HG02938 (cell line): ENCODE results near the gene FUNDC1.
"Not testable (repeated sequence)": the region's sequence is repeated elsewhere in the genome, so short reads cannot be mapped to it uniquely, and the experiment has no call there.

Experiments
- ATAC-seq: cut with Tn5 transposase; IDR thresholded peaks from one replicate; pipeline ENCODE4 v1.9.1; 2021; ENCODE audit warnings: mild to moderate bottlenecking, moderate library complexity; ENCODE audit not compliant: unreplicated experiment

The FUNDC1 gene, protein sequence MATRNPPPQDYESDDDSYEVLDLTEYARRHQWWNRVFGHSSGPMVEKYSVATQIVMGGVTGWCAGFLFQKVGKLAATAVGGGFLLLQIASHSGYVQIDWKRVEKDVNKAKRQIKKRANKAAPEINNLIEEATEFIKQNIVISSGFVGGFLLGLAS

DNA sequence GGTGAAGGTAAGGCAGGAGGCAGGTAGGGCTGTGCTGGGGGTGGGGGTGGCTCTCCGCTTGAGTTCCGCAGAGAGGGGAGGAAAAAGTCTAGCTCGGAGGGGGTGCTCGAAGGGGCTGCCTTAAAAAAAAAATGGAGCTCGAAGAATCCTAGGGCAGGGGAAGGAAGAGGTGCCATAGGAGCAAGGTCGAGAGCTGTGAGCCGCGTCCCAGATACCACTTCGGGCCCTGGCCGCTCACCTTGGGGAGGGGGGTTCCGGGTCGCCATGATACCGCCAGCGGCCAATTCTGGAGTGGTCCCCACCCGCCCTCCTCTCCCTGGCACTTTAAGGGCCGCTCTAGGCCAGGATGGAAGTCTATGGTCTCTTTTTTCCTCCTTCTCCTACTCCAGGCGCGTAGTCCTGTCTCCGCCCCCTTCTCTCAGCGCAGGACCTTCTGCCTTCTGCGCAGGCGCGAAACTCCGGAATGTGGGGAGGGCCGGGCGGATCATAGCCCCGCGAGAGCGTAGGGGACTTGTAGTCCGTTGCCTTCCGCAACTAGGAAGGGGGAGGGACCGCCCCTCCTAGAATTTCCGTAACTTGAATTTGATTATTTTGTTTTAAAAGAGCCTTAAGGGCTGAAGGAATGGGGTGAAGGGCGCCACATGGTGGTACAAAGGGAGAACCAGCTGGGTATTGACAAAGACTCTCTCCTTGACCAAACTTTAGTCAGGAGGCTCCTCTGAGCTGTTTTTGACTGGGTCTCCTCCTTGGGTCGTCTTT is at the start of gene FUNDC1:
FUNDC1 (minus strand) TSS at position 293 of the 759 bp plus-strand sequence; CDS start at position 266, 27 bp downstream.
- peak; percentile 96 for ATAC-seq

DNA sequence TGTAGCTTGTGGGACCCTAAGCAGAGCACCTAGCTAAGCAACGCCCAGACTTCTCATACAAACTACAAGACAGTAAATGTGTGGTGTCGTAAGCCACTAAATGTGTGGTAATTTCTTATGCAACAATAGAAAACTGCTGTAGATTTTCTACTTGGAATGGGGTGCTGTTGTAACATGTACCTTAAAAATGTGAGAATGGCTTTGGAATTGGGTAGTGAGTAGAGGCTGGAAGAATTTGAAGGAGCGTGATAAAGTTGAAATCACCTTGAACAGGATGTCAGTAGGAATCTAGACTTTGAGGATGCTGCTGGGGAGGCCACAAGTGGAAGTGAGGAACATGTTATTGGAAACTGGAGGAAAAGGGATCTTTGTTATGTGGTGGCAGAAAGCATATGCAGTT is 43.2 kb upstream of the FUNDC1 start:
- no peak for ATAC-seq

DNA sequence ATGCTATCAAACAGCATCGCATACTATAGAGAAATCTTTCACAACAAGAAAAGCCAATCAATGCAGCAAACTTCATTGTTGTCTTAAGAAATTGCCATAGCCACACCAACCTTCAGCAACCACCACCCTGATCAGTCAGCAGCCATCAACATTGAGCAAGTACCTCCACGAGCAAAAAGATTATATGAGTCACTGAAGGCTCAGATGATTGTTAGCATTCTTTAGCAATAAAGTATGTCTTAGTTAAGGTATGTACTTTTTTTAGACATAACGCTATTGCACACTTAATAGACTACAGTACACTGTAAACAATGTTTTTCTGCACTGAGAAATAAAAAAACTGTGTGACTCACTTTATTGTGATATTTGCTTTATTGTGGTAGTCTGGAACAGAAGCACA is 37.8 kb upstream of the FUNDC1 start:
- ATAC-seq: no peak

DNA sequence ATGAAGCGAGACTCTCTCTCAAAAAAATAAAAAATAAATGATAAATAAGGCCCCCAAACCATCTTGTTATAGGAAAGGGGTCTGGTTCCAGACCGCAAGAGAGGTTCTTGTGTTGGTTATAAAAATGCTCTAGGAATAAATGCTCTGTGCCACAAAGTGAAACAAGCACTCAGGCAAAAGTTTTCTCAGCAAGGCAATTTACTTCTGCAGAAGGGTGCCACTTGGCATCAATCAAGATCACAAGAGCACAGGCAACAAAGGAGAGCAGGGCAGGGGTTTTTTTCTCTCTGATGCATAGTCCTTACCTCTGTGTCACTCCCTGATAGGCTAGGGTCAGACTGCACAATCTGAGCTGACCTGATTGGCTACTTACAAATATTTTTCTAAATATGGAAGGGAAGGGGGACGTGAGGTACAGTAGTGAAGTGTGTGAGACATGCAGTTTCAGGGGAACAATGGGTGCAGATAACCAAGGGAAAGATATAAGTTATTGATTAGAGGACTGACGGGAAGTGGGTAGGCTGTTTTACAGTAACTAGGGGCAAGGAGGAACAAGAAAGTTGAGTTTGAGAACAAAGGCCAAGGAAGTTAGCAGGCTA is 29.8 kb upstream of the FUNDC1 start:
- no peak for ATAC-seq

DNA sequence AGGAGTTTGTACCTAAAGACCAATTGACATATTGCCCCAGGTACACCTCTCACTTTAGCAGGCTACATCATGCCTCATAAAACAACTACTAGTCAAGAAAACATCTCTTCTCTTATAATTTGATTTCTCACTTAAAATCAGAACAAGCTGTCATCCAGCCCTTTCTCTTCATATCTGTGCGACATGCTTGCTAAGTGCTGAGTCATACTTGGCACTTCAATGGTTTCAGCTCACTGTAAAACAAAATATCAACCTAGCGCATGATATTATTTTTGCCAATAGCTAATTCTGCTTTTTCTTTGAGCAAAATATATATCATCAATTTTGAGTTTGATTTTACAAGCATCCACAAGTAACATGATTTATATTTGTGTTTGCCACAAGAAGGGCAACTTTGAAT is 27.9 kb upstream of the FUNDC1 start:
- ATAC-seq: no peak

DNA sequence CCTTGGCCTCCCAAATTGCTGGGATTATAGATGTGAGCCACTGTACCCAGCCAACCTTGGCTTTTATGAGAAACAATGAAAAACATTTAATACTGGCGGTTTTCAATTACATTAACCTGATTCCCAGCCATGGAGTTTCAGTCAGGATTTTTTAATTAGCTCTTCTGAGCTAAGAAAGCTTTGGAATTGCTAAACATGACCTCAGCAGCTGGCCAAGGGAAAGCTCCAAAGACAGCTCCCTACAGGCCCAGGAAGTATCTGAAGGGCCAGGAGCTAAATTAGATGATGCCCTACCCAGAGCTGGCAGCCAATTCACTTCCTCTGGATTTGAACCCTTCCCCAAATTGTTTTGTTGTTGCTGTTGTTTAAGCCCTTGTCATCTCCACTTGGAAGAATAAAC is 26.5 kb upstream of the FUNDC1 start:
- ATAC-seq: no peak

DNA sequence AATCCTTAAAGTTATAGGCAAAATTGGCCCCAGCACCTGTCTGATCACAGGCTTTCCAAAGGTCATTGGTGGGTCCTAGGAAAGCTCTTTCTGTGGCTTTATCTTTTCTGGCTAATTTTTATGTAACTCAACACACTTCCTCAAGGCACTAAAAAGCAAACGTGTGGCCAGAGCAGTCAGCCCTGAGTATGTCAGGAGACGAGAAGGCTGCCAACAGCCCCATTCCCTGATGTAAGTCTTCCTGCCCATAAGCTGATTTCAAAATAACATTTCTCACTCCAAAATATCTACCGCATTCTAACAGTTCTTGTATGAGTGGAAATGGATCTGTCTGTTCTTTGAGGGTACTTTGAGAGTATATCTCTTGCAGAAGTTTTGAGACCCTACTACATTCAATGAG is 25.5 kb upstream of the FUNDC1 start:
- no peak for ATAC-seq

DNA sequence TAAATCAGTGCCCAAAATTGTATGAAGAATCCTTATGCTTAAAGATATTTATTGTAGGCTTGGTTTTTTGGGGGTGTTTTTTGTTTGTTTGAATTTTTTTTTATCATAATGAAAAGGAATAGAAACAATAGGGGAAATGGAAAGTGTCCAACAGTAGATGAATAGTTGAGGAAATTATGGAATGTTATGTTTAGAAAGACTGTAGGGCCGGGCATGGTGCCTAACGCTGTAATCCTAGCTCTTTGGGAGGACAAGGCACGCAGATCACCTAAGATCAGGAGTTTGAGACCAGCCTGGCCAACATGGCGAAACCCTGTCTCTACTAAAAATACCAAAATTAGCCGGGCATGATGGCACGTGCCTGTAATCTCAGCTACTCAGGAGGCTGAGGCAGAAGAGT is 19.2 kb upstream of the FUNDC1 start:
- ATAC-seq: not testable (repeated sequence)

DNA sequence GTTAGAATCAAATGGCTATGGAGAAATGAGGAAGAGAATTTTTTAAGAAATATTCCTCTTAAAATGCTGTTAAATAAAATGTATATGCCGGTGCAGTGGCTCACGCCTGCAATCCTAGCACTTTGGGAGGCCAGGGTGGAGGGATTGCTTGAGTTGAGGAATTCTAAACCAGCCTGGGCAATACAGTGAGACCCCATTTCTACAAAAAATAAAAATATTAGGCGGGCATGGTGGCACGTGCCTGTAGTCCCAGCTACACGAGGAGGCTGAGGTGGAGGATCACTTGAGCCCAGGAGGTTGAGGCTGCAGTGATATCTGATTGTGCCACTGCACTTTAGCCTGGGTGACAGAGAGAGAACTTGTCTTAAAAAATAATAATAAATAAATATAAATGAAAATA is 7.9 kb upstream of the FUNDC1 start:
- no peak for ATAC-seq

DNA sequence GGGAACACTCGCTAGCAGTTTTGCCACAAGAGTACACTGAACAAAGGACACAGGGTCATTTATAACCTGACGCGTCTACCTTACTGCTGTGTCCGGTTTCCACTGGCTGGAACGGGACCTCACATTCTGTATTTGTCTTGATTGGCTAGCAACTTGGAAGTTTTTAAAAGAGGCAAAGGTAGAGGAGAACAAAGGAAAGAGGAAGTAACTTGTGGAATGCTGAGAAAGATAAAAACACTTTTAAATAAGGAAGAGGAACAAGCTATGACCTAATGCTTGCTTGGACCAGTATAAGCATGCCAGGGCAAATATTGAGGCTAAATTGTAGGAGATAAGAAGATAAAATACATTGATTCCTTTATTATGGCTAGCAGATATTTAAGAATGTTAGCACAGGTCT is 2.8 kb upstream of the FUNDC1 start:
- ATAC-seq: not testable (repeated sequence)

DNA sequence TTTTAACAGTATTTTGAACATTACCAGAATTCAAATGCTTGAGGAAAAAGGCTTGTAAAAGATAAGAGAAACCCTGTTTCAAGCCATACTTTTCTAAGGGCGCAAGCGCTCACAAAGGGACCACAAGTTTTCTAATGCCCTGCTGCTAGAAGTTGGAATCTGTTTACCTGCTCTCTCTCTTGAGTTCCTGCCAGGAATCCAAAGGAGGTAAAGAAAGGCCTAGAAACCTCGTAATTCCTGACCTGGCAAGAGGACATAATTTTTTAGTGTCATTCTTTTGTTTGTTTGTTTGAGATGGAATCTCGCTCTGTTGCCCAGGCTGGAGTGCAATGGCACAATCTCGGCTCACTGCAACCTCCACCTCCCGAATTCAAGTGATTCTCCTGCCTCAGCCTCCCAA is 1.4 kb upstream of the FUNDC1 start:
- ATAC-seq: no peak

DNA sequence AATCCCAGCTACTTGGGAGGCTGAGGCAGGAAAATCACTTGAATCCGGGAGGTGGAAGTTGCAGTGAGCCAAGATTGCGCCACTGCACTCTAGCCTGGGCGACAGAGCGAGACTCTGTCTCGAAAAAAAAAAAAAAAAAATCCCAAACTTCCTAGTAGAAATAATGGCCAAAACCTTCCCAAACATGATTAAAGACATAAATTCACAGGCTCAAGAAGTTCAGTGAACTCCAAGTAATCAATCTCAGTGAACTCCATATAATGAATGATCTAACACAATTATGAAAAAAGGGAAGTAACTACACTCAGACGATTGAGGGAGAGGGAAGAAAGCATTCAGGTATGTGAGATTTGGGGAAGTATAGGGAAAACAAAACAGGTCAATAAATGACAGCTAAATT is 6.5 kb downstream of the FUNDC1 start:
- ATAC-seq: no peak

DNA sequence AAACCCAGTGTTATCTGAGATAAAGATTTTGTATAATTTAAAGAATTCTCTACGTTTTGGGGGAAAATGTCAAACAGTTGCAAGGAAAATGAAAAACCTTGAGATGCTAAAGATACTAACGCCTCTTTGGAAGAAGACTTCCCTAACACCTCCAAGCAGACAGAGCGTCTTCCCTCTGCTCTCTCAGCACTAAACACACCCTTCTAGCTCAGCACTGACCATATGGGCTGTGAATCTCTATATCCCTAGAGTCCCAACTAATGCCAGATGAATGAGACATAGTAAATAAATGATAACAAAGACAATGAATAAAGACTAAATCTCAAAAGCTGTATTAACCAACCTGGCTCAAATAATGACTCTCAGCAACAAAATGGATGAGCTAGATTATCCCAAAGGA is 13.3 kb downstream of the FUNDC1 start:
- ATAC-seq: no peak

DNA sequence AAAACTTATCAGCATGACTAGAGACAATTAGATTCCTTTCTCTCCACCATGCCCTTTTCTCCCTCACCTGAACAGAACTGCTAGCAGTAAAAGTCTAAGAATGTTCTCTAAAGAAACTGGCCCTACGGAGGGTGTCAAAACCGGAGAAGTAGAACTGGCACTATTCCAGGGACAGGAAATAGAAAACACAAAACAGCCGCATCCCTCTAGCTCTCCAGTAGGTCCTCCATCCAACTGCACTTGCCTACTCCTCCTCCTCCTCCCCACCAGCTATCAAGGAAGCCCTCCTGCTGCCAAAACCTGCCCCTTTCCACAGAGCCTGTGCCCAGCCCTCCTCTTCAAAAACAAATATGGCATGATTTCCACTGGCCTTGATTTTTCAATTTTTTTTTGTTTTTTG is 28.4 kb downstream of the FUNDC1 start:
- no peak for ATAC-seq

DNA sequence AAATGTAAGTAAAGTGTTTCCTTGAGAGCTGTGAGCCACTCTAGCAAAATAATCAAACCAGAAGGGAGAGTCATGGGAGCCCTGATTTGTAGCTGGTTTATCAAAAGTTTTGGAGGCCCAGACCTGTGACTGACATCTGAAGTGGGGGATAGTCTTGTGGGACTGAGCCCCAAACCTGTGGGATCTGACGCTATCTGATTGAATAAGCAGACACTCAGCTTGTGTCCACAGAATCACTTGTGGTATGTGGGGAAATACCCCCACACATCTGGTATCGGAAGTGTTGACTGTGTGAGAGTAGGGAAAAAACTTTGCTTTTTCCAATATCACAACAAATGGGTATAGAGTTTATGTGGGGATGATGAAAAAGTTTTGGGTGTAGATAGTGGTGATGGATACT is 35.4 kb downstream of the FUNDC1 start:
- no peak for ATAC-seq

DNA sequence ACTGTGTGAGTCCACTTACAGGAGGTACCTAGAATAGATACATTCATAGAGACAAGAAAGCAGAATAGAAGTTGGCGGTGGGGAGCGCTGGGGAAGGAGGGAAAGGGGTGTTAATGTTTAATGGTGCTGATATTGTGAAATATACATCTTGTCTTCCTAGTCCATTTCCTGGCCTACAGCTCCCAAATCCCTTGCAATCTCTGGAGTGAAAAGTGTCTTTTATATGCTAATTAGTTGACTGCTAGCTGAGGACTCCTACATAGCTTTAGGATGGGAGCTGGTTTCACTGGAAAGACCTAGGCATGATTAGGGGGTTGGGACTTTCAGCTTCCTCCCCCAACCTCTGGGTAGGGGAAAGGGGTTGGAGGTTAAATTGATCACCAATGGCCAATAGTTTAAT is 36.0 kb downstream of the FUNDC1 start:
- ATAC-seq: no peak

DNA sequence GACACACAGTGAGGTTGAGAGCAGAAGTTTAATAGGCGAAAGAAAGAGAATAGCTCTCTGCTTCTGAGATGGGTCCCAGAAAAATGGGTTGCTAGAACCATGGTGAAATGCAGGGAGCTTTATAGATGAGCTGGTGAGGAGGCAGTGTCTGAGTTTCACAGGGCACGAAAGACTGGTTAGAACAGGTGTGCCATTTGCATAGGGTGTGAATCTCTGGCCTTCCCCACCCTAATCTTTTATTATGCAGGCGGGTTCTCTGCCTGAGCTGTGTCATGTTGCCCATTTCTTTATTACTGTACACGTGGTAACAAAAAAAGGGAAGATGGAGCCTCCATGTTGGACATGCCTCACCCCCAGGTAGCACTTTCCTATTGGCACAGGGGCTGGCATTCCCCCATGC is 39.1 kb downstream of the FUNDC1 start:
- ATAC-seq: no peak

DNA sequence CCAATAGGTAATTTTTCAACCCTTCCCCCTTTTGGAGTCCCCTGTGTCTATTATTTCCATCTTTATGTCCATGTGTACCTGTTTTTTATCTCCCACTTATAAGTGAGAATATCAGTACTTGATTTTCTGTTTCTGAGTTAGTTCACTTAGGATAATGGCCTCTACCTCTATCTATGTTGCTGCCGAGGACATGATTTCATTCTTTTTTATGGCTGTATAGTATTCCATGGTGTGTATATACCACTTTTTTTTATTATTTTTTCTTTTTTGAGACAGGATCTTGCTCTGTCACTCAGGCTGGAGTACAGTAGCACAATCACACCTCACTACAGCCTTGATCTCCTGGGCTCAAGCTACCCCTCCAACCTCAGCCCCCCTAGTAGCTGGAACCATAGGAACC is 47.6 kb downstream of the FUNDC1 start:
- ATAC-seq: no peak

DNA sequence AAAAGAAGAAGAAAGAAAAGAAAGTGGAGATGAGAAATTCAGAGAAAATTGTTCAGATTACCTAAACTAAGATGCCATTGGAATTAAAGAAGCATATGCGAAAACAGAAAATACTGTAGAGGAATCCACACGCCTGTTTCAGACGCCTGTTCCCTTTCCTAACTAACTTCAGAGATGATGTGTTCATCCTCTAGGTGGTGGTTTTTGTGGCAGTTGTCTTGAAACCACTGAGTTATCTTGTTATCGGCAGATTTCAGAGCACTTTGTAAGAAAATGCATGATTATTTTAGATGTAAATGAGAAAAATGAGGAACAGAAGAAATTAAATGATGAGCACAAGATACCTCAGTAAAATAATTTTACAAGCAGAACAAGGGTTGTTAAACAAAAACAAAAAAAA is 48.3 kb downstream of the FUNDC1 start:
- ATAC-seq: no peak

DNA sequence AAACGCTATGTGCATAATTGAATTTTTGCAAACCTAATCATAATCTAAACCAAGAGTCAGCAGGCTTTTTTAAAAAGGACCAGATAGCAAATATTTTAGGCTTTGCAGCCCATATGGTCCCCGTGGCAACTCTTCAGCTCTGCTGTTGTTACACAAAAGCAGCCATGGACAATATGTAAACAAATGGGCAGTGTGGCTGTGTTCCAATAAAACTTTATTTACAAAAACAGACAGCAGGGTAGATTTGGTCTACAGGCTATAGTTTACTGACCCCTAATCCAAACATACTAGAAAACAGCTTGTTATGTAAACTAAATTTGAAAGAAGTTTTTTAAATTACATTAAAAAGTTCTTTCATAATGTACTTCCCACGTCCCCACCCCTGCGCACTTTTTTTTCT is 53.1 kb downstream of the FUNDC1 start:
- no peak for ATAC-seq

DNA sequence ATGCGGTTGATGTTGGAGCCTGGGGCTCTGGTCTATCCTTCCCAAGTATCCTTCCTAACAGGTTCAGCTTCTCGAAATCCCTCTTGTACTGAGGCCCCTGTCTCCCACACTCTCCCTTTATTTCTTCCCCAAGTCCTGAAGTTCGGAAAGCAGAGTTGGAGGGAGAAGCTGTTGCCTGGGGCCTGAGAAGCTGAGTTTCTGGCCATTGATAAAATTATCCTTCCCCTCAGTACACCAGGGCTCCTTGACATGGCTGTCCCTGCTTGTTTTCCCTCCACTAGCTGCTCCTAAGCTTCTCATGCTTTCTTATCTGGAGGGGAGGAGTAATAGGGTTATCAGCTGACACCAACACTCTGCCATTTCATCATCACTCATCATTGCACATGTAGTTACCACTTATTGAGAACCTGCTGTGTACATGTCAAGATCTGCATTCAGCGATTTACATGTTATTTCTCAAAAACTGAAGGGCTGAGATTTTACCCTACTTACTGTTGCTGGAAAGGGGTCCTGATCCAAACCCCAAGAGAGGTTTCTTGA is 58.0 kb downstream of the FUNDC1 start:
- no peak for ATAC-seq

DNA sequence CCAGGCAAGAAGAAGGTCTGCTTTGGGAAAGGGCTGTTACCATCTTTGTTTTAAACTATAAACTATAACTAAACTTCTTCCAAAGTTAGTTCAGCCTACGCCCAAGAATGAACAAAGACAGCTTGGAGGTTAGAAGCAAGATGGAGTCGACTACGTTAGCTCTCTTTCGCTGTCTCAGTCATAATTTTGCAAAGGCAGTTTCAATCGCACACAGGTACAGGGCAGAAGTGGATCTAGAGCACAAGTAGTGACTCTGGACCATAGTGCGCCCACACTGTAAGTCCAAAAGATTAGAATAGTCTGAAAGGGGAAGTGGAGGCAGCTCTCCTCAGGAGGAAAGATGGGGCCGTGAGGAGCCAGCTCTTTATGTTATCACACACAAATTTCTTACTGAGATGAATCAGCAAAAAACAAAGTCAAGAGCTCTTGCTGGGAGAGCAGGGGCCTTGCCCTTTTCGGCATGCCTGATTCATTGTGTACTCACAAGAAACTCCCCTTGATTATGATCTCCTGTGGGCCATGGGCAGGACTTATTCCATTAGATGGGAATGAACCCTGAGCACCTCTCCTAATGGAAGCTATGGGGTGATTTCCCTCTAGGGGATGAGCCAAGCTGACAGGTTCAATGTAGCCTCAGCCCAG is 58.6 kb downstream of the FUNDC1 start:
- no peak for ATAC-seq
